ACHN (cell line): Measurements from ENCODE around the gene PABPN1L.
A peak's percentile ranks its signal among the peaks of the same experiment; 100 is the strongest.
"Not testable (repeated sequence)": the region's sequence is repeated elsewhere in the genome, so short reads cannot be mapped to it uniquely, and the experiment has no call there.

ENCODE experiments used
- DNase-seq: peaks from one replicate; pipeline ENCODE4 v3.0.0-alpha.2; 2015
- in situ Hi-C: cut with HindIII; loops from 2 replicates; pipeline ENCODE4 v1.10.0; 2017; ENCODE audit warnings: low sequenced_read_pairs, low pct_ligation_motif_present, low pct_unique_long_range_greater_than_20kb

Gene PABPN1L

DNA sequence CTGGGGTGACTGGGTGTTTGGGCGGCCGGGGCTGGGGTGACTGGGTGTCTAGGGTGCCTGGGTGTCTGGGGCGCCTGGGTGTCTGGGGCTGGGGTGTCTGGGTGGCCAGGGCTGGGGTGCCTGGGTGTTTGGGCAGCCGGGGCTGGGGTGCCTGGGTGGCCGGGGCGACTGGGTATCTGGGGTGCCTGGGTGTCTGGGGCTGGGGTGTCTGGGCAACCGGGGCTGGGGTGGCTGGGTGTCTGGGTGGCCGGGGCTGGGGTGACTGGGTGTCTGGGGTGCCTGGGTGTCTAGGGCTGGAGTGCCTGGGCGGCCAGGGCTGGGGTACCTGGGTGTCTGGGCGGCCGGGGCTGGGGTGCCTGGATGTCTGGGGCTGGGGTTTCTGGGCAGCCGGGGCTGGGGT, 41.3 kb downstream of the PABPN1L start:
- in situ Hi-C loops = no loop called here
- DNase-seq = no peak

DNA sequence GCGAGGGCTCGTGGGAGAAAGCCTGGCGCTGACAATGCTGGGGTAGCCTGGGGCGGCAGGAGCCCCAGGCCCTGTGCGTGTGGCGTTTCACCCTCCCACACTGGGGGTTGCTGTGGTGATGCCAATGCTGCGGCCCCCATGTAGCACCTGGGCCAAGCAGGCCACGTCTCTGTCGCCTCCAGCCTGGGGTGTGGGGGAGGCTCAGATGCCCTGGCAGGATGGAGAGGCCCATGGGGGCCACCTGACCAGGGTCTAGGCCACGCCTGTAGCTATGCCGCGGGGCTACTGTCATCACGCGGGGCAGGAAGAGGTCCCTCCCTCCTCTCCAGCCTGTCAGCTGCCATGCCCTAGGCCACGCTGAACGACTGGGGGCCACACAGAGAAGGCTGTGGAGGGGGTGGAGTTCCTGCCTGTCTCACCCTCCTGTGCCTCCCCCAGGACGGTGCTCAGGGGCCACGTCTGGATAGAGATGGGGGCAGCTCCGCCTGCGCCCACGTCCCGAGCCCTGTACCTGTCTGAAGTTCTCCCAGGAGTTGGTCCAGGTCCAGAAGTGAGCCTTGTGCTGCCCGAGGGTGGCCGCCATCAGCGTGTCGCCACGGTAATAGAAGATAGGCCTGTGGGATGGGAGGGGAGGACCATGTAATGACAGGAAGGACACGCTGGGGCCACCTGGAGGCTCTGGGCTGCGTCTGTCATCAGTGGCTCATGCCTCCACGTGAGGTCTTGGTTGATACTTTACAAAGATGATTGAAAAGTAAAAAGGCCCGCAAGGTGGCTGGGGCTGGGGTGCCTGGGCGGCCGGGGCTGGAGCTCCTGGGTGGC, 42.0 kb downstream of the PABPN1L start:
- DNase-seq = no peak
- in situ Hi-C loops = no loop called here

DNA sequence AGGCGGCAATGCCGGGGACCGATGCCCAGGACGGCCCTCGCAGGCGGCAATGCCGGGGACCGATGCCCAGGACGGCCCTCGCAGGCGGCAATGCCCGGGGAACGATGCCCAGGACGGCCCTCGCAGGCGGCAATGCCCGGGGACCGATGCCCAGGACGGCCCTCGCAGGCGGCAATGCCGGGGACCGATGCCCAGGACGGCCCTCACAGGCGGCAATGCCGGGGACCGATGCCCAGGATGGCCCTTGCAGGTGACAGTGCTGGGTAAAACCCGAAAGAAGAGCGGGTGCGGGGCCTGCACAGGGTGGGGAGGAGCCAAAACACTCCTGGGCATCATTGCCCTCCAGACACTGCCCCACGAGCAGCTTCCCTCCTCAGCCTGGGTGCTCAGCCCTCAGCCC, 42.8 kb downstream of the PABPN1L start:
- DNase-seq, in situ Hi-C loops: not testable (repeated sequence)

DNA sequence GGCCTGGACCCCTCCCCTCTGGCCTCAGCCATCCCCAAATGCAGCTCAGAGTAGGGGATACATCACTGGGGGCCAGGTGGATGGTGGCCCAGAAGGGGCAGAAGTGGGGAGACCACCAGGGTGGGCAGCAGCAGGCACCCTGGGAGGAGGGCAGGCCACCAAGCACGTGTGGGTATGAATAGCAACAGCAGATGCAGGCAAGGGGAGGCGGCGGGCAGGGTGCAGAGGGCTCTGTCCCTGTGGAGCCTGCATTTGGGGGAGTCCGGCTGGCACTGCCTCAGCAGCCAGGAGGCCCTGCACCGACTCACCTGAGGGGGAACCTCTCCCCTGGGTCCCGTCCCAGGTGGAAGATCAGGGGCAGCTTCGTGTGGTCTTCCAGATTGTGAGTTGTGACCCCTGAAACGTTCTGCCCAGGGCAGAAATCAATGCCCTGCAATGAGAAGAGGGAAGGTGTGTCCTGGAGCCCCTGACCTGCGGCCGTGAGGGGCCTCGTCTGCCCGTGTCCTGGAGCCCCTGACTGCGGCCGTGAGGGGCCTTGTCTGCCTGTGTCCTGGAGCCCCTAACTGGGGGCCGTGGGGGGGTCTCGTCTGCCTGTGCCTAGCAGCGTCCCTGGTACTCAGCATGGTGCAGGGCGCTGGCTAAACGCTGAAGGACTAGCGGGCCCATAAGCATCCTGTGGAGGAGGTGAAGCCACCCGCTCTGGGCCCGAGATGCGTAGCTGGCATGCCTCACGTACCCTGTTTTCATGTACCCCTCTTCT, 44.0 kb downstream of the PABPN1L start:
- in situ Hi-C loops = no loop called here
- DNase-seq = no peak

DNA sequence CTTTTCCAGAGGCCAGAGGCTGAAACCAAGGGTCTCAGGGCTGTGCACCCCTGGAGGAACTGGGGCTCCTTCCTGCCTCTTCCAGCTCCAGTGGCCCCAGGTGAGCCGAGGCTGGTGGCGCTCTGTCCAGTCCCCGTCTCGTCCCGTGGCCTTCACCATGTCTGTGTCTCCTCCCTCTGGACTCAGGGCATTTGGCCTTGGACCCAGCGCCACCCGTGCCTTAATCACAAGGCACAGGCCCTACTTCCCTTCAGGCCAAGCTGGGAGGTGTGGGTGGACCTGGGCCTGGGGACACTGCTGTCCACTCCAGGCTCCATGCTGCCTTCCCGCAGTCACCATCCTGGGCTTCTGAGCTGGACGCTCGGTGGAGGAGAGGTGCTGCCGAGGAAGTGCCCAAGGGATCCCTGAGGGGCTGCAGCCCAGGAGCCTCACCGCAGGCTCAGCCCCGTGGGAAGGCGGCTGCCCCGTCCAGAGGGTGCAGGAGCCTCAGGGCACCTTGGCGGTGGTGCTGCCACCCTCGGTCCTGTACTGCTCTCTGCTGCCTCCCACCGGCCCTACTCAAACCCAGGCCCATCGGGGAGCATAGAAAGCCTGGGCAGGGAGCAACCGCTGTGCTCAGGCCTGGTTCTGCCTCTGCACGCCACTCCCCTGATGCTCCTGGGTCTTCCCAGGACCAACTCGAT, 45.2 kb downstream of the PABPN1L start:
- in situ Hi-C loops = no loop called here
- DNase-seq = no peak

DNA sequence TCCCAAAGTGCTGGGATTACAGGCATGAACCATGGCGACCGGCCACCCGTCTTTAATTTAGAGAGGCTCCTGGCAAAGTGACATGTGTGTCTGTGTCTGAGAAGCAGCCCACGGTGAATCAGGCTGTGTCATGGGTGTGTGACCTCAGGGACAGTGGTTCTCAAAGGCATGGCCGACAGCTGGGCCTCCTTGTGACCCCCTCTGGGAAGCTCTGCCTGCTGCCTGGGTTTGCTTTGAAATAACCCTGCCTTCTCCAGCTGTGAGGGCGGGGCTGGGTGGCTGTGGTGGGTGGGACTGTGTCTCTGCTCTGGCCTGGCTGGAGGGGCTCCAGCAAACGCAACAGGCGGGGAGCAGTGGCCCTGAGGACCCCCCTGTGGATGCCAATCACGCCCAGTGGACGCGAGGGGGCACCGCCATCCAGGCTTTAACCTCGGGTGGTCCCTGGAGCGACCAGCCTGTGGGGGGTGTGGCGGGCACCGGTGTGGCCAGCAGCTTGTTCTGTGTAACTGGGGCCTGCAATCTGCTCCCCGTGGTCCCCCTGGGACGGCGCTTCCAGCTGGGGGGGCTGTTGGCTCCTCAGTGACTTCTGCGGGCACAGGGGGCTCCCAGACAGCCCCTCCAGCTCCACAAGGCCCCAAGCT, 46.0 kb downstream of the PABPN1L start:
- in situ Hi-C loops = no loop called here
- no peak for DNase-seq

DNA sequence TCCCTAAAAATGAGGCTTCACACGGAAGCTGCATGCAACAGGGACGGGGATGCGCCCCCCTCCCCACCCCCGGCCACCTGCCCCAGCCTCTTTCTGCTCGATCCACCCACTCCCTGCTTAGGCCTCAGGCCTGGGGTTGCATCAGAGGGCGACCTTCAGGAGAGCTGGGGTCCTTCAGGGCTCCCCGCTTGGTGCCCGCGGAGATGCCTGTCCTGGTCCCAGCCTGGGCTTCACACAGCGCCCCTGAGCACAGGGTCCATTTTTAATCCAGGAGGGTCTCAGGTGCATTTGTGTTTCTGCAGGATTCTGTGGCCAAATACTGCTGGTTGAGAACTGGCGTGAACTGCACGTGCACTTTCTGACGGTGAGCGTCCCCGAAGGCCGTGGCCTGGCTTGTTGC, 47.3 kb downstream of the PABPN1L start:
- in situ Hi-C loops = no loop called here

DNA sequence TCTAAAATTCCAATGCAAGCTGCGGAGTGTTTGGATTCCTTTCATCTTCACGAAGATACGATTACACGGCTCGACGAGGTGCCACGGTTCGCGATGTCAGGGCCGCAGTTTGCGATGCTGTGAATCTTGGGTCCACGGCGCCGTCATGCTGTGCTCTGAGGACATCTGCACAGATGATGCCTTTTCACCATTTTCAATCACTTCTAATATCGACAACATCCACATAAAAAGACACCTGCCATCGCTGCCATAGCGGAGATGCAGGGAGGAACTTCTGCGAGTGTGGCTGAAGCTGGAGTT, 47.9 kb downstream of the PABPN1L start:
- in situ Hi-C loops = no loop called here

More for the DNA sequence above, 47.3 kb downstream of the PABPN1L start:
- no peak for DNase-seq

DNA sequence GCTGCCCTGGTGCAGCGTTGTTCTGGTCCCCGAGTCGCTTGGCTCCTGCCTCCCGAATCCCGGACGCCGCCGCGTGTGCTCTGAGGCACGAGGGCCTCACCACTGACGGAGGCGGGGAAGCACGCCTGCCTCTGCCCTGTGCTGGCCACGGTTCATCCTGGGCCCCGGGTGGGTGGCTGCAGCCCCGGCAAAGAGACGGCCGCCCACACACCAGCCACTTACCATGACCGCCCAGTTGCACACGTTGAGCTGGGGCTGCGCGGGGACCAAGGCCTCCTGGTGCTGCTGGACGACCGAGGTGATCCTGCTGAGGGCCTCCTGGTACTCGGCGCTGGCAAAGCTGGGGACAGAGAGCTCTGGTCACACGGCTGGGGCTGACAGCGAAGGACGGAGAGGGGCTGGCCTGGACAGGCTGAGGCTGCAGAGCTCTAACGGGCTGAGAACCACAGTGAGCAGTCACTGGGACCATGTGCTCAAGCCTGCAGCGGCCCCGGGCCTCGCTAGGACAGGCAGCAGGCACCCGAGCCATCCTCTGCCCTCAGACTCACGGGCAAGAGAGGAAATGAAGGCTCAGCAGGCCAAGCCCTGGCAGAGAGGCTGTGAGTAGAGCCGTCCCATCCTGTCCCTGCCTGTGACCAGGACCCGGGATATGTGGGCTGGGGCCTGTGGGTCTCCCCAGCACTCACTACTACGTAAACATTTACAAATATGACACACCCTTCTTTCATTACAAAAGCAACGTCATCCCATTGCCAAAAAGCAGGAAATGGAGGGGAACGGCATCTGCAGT, 48.5 kb downstream of the PABPN1L start:
- in situ Hi-C loops = no loop called here
- DNase-seq = no peak

More for the DNA sequence above, 47.9 kb downstream of the PABPN1L start:
- no peak for DNase-seq

DNA sequence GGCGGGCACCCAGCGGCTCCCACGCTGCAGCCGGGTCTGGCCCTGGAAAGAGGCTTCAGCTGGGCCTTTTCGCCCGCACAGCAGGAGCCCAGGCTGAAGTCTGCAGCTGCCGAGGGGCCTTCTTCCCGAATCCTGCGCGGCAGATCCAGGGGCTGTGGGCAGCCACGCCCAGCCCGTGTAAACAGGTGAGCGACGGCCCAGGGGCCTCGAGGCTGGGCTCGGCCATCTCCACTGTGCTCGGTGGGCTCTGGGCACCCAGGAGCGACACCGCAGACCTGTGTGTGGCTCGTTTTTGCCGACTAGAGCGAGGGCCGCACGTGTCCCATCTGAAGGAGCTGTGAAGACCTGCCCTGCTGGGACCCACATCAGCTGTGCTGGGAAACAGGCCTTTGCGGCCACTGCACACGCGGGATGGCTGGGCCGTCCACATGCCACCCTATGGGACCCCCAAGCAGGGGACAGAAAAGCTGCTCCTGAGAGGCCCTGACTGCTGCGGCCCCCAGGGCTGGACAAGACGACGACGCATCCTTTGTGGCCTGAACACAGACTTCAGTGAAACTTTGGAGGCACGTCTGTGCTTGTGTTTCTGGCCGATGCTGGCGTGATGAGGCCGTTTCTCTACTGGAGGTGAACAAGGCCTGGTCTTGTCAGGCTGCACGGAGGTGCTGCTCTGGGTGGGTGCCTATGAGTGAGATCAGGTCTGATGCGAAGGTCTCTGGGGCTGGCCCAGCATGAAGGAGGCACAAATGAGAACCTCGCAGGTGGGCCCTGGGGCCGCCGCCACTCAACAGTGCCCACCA, 49.5 kb downstream of the PABPN1L start:
- DNase-seq = no peak
- in situ Hi-C loops = no loop called here

DNA sequence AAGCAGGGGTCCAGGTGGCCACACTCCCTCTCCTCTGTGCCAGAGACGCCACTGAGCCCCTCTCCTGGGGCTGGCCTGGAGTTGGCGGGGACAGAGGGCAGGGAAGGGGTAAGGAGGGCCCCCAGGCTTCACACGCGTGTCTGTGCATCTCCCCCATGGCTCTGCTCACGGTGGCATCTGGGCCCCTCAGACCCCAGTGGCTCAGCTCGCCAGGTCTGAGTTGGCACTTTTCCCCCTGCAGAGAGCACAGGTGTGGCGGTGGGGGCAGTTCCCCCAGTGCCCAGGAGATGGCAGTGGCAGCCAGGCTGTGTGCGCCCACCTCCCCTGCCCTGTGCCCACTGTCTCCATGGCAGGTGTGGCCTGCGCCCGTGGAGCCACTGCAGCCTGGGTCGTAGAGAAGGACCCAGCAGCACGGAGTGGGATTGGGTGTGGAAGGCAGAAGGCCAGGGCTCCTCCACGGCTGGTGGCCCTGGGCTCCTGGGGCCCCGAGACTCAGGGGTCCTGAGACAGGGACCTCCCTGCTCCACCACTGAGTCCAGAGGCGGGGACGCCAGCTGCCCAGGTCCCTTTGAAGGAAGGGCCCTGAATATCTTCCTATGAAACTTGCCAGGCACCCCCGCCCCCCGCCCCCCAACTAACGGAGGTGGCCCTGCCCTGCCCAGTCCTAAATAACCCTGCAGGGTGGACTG, 50.4 kb downstream of the PABPN1L start:
- in situ Hi-C loops = no loop called here
- peak; percentile 47 for DNase-seq

DNA sequence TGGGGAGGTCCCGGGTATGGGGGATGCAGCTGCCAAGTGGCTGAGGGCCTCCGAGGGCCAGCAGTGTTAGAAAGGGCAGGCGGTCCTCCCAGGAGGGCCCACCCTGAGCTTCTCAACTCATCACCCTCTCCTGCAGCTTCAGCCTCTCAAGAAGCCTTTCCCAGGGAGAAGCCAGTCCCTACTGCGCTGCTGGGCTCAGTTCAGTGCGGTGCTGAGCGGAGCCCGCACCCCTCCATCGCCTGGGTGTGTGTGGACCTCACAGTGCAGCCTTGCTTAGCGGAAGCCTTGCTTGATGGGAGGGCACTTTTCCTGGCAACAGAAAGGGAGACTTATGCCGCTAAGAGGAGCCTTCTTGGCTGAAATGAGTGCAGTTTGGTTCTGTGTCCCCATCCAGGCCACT, 51.2 kb downstream of the PABPN1L start:
- DNase-seq = no peak
- in situ Hi-C loops = no loop called here

DNA sequence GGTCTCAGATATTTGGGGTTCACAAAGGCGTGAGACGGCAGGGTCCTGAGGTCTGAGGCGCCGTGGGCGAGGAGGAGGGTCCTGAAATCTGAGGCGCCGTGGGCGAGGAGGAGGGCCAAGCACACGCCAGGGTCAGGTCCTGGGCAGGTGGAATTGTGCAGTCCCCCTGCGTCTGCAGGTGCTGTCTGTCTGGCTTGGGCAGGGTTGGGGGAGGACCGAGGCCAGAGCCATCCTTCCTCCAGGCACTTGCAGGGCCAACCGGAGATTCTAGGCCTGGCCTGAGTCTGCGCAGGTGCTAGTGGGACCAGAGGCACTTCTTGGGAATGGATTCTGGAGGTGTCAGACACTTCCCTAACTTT, 52.3 kb downstream of the PABPN1L start:
- in situ Hi-C loops = no loop called here

More for the DNA sequence above, 52.3 kb downstream of the PABPN1L start:
- no peak for DNase-seq
